ENCODE data around the gene H1-8. TPM values are rescaled to one million over a fixed set of nuclear protein-coding genes. Genes with fewer than 3 reads are reported as not detected.

Gene H1-8
- total RNA-seq, 6 donors from 2014 or later = not detected

- DNase-seq = peak in 1 of 2 donors; percentile 82
- peaks cover 18 to 26% (median 22%) of the 10 kb centered on the region in 4 donors for H3K4me1 ChIP-seq
Observed at GRCh38 chr3:129564981-129565644, 22.1 kb downstream of the H1-8 start.

GRCh38 chr3:129565902-129566301 is 22.9 kb downstream of the H1-8 start:
- Histone ChIP-seq H3K4me3 (no peak overlapping the region), H3K27me3 (no peaks in the 10 kb centered on the region), H3K9me3 (no peaks in the 10 kb centered on the region), H3K27ac (peak overlapping the region in 3 of 4 donors; percentile 32 to 60 (median 44)), H3K4me1 (peaks cover 11 to 18% (median 14%) of the 10 kb centered on the region in 4 donors), H3K36me3 (peaks cover 26 to 95% (median 83%) of the 10 kb centered on the region in 4 donors)
- TF ChIP-seq CTCF (IDR thresholded peaks at IDR 0.05) (no peak), POLR2A (IDR thresholded peaks at IDR 0.05) (no peak), EP300 (IDR thresholded peaks at IDR 0.05) (no peak), POLR2AphosphoS5 (IDR thresholded peaks at IDR 0.05) (no peak)
- ATAC-seq (ENCODE audit: low FRiP score in 2 of 2) = no peak
- no peak for DNase-seq
- 94 to 95% methylated on average over 4 to 7 of the region's 7 CpGs for WGBS, 2 donors

More at GRCh38 chr3:129564981-129565644, 22.1 kb downstream of the H1-8 start:
- Histone ChIP-seq H3K9me3 (no peaks in the 10 kb centered on the region), H3K36me3 (peaks cover 22 to 92% (median 80%) of the 10 kb centered on the region in 4 donors), H3K4me3 (no peak overlapping the region), H3K27me3 (no peaks in the 10 kb centered on the region), H3K27ac (peak overlapping the region; percentile 11 to 78 (median 56))
- ATAC-seq (ENCODE audit: low FRiP score in 2 of 2) = no peak
- TF ChIP-seq POLR2A (IDR thresholded peaks at IDR 0.05) (no peak), POLR2AphosphoS5 (IDR thresholded peaks at IDR 0.05) (no peak), CTCF (IDR thresholded peaks at IDR 0.05) (no peak), EP300 (IDR thresholded peaks at IDR 0.05) (no peak)
- 97 to 98% methylated on average over 15 to 17 of the region's 21 CpGs for WGBS, 2 donors

GRCh38 chr3:129567176-129567705 is 24.3 kb downstream of the H1-8 start:
- DNase-seq (peak in 1 of 2 donors; percentile 91), ATAC-seq (ENCODE audit: low FRiP score in 2 of 2) (no peak)
- H3K27ac ChIP-seq = peak overlapping the region in 3 of 4 donors; percentile 37 to 60 (median 44)
- H3K9me3 ChIP-seq = no peaks in the 10 kb centered on the region
- no peak for TF ChIP-seq POLR2AphosphoS5 (IDR thresholded peaks at IDR 0.05)
- TF ChIP-seq CTCF (IDR thresholded peaks at IDR 0.05) = no peak
- no peak for TF ChIP-seq POLR2A (IDR thresholded peaks at IDR 0.05)
- TF ChIP-seq EP300 (IDR thresholded peaks at IDR 0.05) = no peak
- WGBS, 2 donors = 81 to 83% methylated on average over 3 to 17 of the region's 18 CpGs
- H3K4me1 ChIP-seq = peaks cover 0 to 7% (median 2%) of the 10 kb centered on the region in 4 donors
- H3K36me3 ChIP-seq = peaks cover 25 to 98% (median 88%) of the 10 kb centered on the region in 4 donors
- H3K4me3 ChIP-seq = no peak overlapping the region
- H3K27me3 ChIP-seq = no peaks in the 10 kb centered on the region

GRCh38 chr3:129567939-129568338 is 25.0 kb downstream of the H1-8 start:
- Histone ChIP-seq H3K27ac (peak overlapping the region in 2 of 4 donors; percentile 37 to 44), H3K36me3 (peaks cover 24 to 98% (median 88%) of the 10 kb centered on the region in 4 donors), H3K9me3 (no peaks in the 10 kb centered on the region), H3K4me3 (no peak overlapping the region), H3K27me3 (no peaks in the 10 kb centered on the region), H3K4me1 (peaks cover 0 to 7% (median 2%) of the 10 kb centered on the region in 4 donors)
- 59 to 75% methylated on average over 6 of the region's 6 CpGs for WGBS, 2 donors
- no peak for ATAC-seq (ENCODE audit: low FRiP score in 2 of 2)
- TF ChIP-seq POLR2AphosphoS5 (IDR thresholded peaks at IDR 0.05) = no peak
- TF ChIP-seq EP300 (IDR thresholded peaks at IDR 0.05) = no peak
- TF ChIP-seq CTCF (IDR thresholded peaks at IDR 0.05) = no peak
- no peak for TF ChIP-seq POLR2A (IDR thresholded peaks at IDR 0.05)
- DNase-seq = no peak

All from upper lobe of left lung (tissue), 6 donors.